HEK293T (cell line): ENCODE data around the gene ANP32E.

ENCODE experiments used
- BHLHE40 ChIP-seq: fragments of 450-650 bp; IDR thresholded peaks from 2 replicates; pipeline ENCODE4 v1.6.1; 2016; ENCODE audit warnings: mild to moderate bottlenecking, moderate library complexity, borderline replicate concordance
- FOXA1 ChIP-seq: fragments of 450-650 bp; IDR thresholded peaks from 2 replicates; pipeline ENCODE4 v1.6.1; 2016; ENCODE audit warnings: mild to moderate bottlenecking
- FOXK2 ChIP-seq: fragments of 450-650 bp; IDR thresholded peaks from 2 replicates; pipeline ENCODE4 v1.6.1; 2016; ENCODE audit warnings: mild to moderate bottlenecking
- FOXM1 ChIP-seq: fragments of 450-650 bp; IDR thresholded peaks from 2 replicates; pipeline ENCODE4 v1.6.1; 2017; ENCODE audit warnings: mild to moderate bottlenecking, borderline replicate concordance
- LEF1 ChIP-seq: fragments of 450-650 bp; IDR thresholded peaks from 2 replicates; pipeline ENCODE4 v1.6.1; 2017; ENCODE audit warnings: mild to moderate bottlenecking, borderline replicate concordance
- SP1 ChIP-seq: fragments of 450-650 bp; IDR thresholded peaks from 2 replicates; pipeline ENCODE4 v1.6.1; 2017
- SUZ12 ChIP-seq: fragments of 450-650 bp; IDR thresholded peaks from 2 replicates; pipeline ENCODE4 v1.6.1; 2016; ENCODE audit warnings: mild to moderate bottlenecking
- TARDBP ChIP-seq: fragments of 450-650 bp; IDR thresholded peaks from 2 replicates; pipeline ENCODE4 v1.6.1; 2016
- ZNF384 ChIP-seq: fragments of 450-650 bp; IDR thresholded peaks from 2 replicates; pipeline ENCODE4 v1.6.1; 2016
- TF ChIP-seq, protein P1 (sequence below): fragments of 450-650 bp; IDR thresholded peaks from 2 replicates; pipeline ENCODE4 v1.6.1; 2016

- TF ChIP-seq SP1 (no peak), BHLHE40 (no peak), ZNF384 (no peak), FOXM1 (no peak), SUZ12 (no peak), LEF1 (no peak), FOXK2 (no peak), FOXA1 (no peak), TARDBP (no peak)
- TF ChIP-seq, protein P1, sequence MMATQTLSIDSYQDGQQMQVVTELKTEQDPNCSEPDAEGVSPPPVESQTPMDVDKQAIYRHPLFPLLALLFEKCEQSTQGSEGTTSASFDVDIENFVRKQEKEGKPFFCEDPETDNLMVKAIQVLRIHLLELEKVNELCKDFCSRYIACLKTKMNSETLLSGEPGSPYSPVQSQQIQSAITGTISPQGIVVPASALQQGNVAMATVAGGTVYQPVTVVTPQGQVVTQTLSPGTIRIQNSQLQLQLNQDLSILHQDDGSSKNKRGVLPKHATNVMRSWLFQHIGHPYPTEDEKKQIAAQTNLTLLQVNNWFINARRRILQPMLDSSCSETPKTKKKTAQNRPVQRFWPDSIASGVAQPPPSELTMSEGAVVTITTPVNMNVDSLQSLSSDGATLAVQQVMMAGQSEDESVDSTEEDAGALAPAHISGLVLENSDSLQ: no peak
Observed at GRCh38 chr1:150196417-150196816, 39.5 kb downstream of the ANP32E start.
